Thyroid gland (tissue), 4 donors: Measurements from ENCODE around the gene KANSL1.

Source experiments
- CTCF ChIP-seq, 6 experiments: fragments of 200-600 bp in 3 of 6; fragments of 450-650 bp in 3 of 6; sonication (generic) in 3 of 6; IDR thresholded peaks; one replicate each; pipeline ENCODE4 v1.5.1; 2016 to 2019; ENCODE audit warnings: antibody characterized with exemption in 6 of 6, mild to moderate bottlenecking in 2 of 6, inconsistent platforms in 1 of 6, moderate library complexity in 1 of 6
- POLR2A ChIP-seq, 2 donors: fragments of 450-650 bp; IDR thresholded peaks; one replicate each; pipeline ENCODE4 v1.6.1; 2017; ENCODE audit warnings: antibody characterized with exemption in 2 of 2, mild to moderate bottlenecking in 2 of 2, moderate library complexity in 1 of 2

- TF ChIP-seq CTCF (IDR thresholded peaks at IDR 0.05) (no peak), POLR2A (IDR thresholded peaks at IDR 0.05) (no peak)
These were observed 161.3 kb downstream of the KANSL1 start for GRCh38 chr17:46031920-46032319.
